GM19463 (cell line): ENCODE results near the gene PPP2R1B.
"Not testable (repeated sequence)": the region's sequence is repeated elsewhere in the genome, so short reads cannot be mapped to it uniquely, and the experiment has no call there.

Source experiments
- ATAC-seq: cut with Tn5 transposase; IDR thresholded peaks from one replicate; pipeline ENCODE4 v1.9.1; 2021; ENCODE audit warnings: mild to moderate bottlenecking, moderate library complexity; ENCODE audit not compliant: unreplicated experiment

Gene PPP2R1B

GRCh38 chr11:111729071-111729830 lies 36.9 kb downstream of the PPP2R1B start:
- no peak for ATAC-seq

GRCh38 chr11:111727431-111727830 lies 38.8 kb downstream of the PPP2R1B start:
- no peak for ATAC-seq

- ATAC-seq, result no peak
Measured at GRCh38 chr11:111726301-111726713, 39.9 kb downstream of the PPP2R1B start.

- ATAC-seq, result no peak
Measured at GRCh38 chr11:111725621-111726020, 40.6 kb downstream of the PPP2R1B start.

- no peak for ATAC-seq
Measured at GRCh38 chr11:111724615-111725129, 41.5 kb downstream of the PPP2R1B start.

GRCh38 chr11:111723595-111723994 lies 42.6 kb downstream of the PPP2R1B start:
- no peak for ATAC-seq

GRCh38 chr11:111722501-111722900 lies 43.7 kb downstream of the PPP2R1B start:
- no peak for ATAC-seq

- ATAC-seq, result no peak
Measured at GRCh38 chr11:111720801-111721494, 45.2 kb downstream of the PPP2R1B start.

GRCh38 chr11:111719379-111719778 lies 46.8 kb downstream of the PPP2R1B start:
- ATAC-seq, result no peak

GRCh38 chr11:111718859-111719258 lies 47.3 kb downstream of the PPP2R1B start:
- no peak for ATAC-seq

GRCh38 chr11:111718436-111718835 lies 47.8 kb downstream of the PPP2R1B start:
- no peak for ATAC-seq

GRCh38 chr11:111717660-111718059 lies 48.5 kb downstream of the PPP2R1B start:
- ATAC-seq, result not testable (repeated sequence)

- no peak for ATAC-seq
Measured at GRCh38 chr11:111715142-111715816, 50.9 kb downstream of the PPP2R1B start.

- ATAC-seq, result no peak
Measured at GRCh38 chr11:111714522-111714921, 51.7 kb downstream of the PPP2R1B start.

- ATAC-seq, result no peak
Measured at GRCh38 chr11:111707691-111708067, 58.5 kb downstream of the PPP2R1B start.

- ATAC-seq, result no peak
Measured at GRCh38 chr11:111707039-111707690, 59.0 kb downstream of the PPP2R1B start.

GRCh38 chr11:111703576-111703975 lies 62.6 kb downstream of the PPP2R1B start:
- ATAC-seq, result no peak

GRCh38 chr11:111702623-111703022 lies 63.6 kb downstream of the PPP2R1B start:
- ATAC-seq, result no peak

GRCh38 chr11:111700162-111700561 lies 66.0 kb downstream of the PPP2R1B start:
- no peak for ATAC-seq

GRCh38 chr11:111699579-111700156 lies 66.5 kb downstream of the PPP2R1B start:
- no peak for ATAC-seq
